Measurements from ENCODE around the gene C19orf53. TPM values are rescaled to one million over a fixed set of nuclear protein-coding genes. Genes with fewer than 3 reads are reported as not detected.
"Not testable (repeated sequence)": the region's sequence is repeated elsewhere in the genome, so short reads cannot be mapped to it uniquely, and the experiment has no call there.

Gene C19orf53
- total RNA-seq, 2 experiments from 2014 or later = 112 to 114 TPM

DNA sequence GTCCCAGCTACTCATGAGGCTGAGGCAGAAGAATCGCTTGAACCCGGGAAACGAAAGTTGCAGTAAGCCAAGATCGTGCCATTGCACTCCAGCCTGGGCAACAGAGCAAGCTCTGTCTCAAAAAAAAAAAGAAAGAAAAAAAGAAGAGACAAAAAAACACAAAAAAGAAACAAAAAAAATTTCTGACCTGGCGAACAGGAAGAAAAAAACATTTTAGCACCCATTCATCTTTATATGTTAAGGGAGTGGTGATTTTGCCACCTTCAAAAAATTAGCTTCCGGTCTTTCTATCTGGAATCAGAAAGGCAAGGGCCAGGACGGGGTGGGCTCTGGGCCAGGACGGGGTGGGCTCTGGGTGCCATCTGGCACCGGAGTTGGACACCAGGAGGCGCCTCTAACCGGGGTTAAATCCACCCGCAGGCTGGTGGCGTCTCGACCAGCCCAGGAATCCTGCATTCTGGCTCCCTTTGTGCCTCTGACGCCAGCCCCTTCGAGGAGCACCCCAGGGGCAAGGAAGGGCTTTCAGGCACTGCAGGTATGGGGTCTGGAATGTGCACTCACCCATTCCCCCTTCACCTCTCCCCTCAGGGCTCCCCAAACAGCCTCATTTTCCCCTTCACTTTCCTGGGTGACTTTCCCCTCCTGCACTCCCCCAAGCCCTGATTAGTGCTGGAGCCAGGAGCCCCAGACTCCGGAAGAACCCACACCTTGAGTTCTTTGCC lies 10.6 kb downstream of the C19orf53 start:
- H3K36me3 Mint-ChIP-seq (ENCODE audit: low read depth) = no peaks in the 10 kb centered on the region
- H3K4me3 Mint-ChIP-seq = peak overlapping the region; percentile 31
- peak overlapping the region; percentile 72 for H3K27ac Mint-ChIP-seq
- H3K9me3 Mint-ChIP-seq (ENCODE audit: insufficient read depth) = no peaks in the 10 kb centered on the region
- ChIA-PET CTCF (interaction anchor here (0.7 to 3.5 kb wide), 13 partner anchors 10 to 169 kb away, joined by 3 to 71 read pairs (median 4); partner anchors contain the start of genes C19orf53, MRI1 and ZSWIM4), POLR2A (interaction anchor here (1.2 to 2.0 kb wide), 9 partner anchors 10 to 79 kb away, joined by 3 to 10 read pairs (median 4); partner anchors contain the start of gene ZSWIM4)
- ATAC-seq (peak; percentile 64), DNase-seq (peak; percentile 81)
- peaks cover 43% of the 10 kb centered on the region for H3K4me1 Mint-ChIP-seq (ENCODE audit: low read depth)
- no peaks in the 10 kb centered on the region for H3K27me3 Mint-ChIP-seq (ENCODE audit: low read depth)

DNA sequence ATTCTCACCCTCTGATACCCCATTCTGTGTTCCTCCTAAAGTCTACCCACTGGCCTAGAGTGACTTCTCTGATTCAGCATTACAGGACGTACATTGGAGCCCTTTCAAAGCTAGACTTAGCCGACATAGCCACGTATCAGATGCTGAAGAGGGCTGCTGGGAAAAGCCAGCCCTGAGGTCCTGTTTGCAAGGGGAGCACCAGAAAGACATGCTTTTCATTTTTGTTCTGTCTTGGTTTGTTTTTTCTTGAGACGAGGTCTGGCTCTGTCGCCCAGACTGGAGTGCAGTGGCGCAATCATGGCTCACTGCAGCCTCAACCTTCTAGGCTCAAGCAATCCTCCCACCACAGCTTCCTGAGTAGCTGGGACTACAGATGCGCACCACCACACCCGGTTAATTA lies 14.7 kb downstream of the C19orf53 start:
- Mint-ChIP-seq H3K4me3 (peak overlapping the region; percentile 22), H3K4me1 (ENCODE audit: low read depth) (peaks cover 52% of the 10 kb centered on the region), H3K27ac (peak overlapping the region; percentile 100), H3K27me3 (ENCODE audit: low read depth) (no peaks in the 10 kb centered on the region), H3K36me3 (ENCODE audit: low read depth) (no peaks in the 10 kb centered on the region), H3K9me3 (ENCODE audit: insufficient read depth) (no peaks in the 10 kb centered on the region)
- ChIA-PET POLR2A (interaction anchor here (0.6 to 4.2 kb wide), 9 partner anchors 8 to 75 kb away, joined by 3 to 36 read pairs (median 7); a partner anchor contains a TSS), CTCF (interaction anchor here (1.1 to 5.4 kb wide), 6 partner anchors 15 to 75 kb away, joined by 3 to 70 read pairs (median 7); partner anchors contain the start of gene C19orf53)
- DNase-seq (peak; percentile 62), ATAC-seq (peak; percentile 38)

DNA sequence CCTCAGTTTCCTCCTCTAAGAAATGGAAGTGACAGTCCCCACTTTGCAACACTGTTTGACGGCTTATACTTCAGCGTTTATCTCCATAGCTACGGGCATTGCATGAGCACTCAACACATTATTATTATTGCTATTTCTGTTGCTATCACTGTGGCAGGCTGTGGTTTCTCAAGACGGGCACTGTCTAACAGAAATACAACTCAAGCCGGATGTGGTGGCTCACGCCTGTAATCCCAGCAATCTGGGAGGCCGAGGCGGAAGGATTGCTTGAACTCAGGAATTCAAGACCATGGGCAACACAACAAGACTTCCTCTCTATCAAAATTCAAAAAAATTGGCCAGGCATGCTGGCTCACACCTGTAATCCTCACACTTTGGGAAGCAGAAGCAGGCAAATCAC lies 16.1 kb downstream of the C19orf53 start:
- H3K4me1 Mint-ChIP-seq (ENCODE audit: low read depth) = peaks cover 48% of the 10 kb centered on the region
- no peak for ATAC-seq

DNA sequence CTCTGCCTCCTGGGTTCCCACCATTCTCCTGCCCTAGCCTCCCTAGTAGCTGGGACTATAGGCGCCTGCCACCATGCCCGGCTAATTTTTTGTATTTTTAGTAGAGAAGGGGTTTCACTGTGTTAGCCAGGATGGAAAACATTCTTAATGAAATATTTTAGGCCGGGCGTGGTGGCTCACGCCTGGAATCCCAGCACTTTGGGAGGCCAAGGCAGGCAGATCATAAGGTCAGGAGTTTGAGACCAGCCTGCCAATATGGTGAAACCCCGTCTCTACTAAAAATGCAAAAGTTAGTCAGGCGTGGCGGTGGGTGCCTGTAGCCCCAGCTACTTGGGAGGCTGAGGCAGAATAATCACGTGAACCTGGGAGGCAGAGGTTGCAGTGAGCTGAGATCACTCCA lies 19.1 kb downstream of the C19orf53 start:
- not testable (repeated sequence) for H3K27ac Mint-ChIP-seq; H3K36me3 Mint-ChIP-seq (ENCODE audit: low read depth); H3K4me3 Mint-ChIP-seq; DNase-seq; ATAC-seq; H3K27me3 Mint-ChIP-seq (ENCODE audit: low read depth); H3K9me3 Mint-ChIP-seq (ENCODE audit: insufficient read depth)
- H3K4me1 Mint-ChIP-seq (ENCODE audit: low read depth) = peaks cover 49% of the 10 kb centered on the region
- ChIA-PET CTCF (interaction anchor here (2.0 kb wide), 1 partner anchor 43 kb away, joined by 8 read pairs; no protein-coding TSS in a partner anchor), POLR2A (interaction anchor here (1.3 kb wide), 1 partner anchor 46 kb away, joined by 4 read pairs; no protein-coding TSS in a partner anchor)

More for the DNA sequence above, 16.1 kb downstream of the C19orf53 start:
- H3K27me3 Mint-ChIP-seq (ENCODE audit: low read depth) = no peaks in the 10 kb centered on the region
- H3K27ac Mint-ChIP-seq = peak overlapping the region; percentile 83
- H3K4me3 Mint-ChIP-seq = no peak overlapping the region
- peak; percentile 31 for DNase-seq
- no peaks in the 10 kb centered on the region for H3K36me3 Mint-ChIP-seq (ENCODE audit: low read depth)
- CTCF ChIA-PET = interaction anchor here (0.6 to 5.4 kb wide), 2 partner anchors 72 to 628 kb away, joined by 3 to 70 read pairs; no protein-coding TSS in a partner anchor
- H3K9me3 Mint-ChIP-seq (ENCODE audit: insufficient read depth) = no peaks in the 10 kb centered on the region
- POLR2A ChIA-PET = interaction anchor here (4.2 kb wide), 1 partner anchor 57 kb away, joined by 28 read pairs; no protein-coding TSS in a partner anchor

DNA sequence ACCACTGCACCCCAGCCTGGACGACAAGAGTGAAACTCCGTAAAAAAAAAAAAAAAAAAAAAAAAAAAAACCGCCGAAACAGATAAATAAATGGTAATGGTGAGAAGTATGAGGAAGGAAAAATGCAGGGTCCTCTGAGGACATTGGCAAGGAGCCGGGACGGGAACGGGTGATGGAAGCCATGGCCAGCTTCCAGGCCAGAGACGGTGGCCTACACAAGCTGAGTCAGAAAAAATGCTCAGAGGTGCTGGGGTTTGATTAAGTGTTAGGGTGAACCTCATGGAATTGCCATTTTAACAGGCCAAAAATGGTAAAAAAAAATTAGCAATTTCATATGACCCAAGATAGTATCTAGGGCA lies 20.1 kb downstream of the C19orf53 start:
- Mint-ChIP-seq H3K4me1 (ENCODE audit: low read depth) (peaks cover 38% of the 10 kb centered on the region), H3K27ac (peak overlapping the region; percentile 93), H3K36me3 (ENCODE audit: low read depth) (no peaks in the 10 kb centered on the region), H3K27me3 (ENCODE audit: low read depth) (no peaks in the 10 kb centered on the region), H3K9me3 (ENCODE audit: insufficient read depth) (no peaks in the 10 kb centered on the region), H3K4me3 (peak overlapping the region; percentile 100)
- CTCF ChIA-PET = interaction anchor here (0.8 to 5.9 kb wide), 3 partner anchors 42 to 86 kb away, joined by 3 to 42 read pairs (median 8); no protein-coding TSS in a partner anchor
- POLR2A ChIA-PET = interaction anchor here (0.8 to 3.1 kb wide), 5 partner anchors 9 to 68 kb away, joined by 4 to 25 read pairs (median 5); no protein-coding TSS in a partner anchor
- ATAC-seq = no peak
- no peak for DNase-seq

DNA sequence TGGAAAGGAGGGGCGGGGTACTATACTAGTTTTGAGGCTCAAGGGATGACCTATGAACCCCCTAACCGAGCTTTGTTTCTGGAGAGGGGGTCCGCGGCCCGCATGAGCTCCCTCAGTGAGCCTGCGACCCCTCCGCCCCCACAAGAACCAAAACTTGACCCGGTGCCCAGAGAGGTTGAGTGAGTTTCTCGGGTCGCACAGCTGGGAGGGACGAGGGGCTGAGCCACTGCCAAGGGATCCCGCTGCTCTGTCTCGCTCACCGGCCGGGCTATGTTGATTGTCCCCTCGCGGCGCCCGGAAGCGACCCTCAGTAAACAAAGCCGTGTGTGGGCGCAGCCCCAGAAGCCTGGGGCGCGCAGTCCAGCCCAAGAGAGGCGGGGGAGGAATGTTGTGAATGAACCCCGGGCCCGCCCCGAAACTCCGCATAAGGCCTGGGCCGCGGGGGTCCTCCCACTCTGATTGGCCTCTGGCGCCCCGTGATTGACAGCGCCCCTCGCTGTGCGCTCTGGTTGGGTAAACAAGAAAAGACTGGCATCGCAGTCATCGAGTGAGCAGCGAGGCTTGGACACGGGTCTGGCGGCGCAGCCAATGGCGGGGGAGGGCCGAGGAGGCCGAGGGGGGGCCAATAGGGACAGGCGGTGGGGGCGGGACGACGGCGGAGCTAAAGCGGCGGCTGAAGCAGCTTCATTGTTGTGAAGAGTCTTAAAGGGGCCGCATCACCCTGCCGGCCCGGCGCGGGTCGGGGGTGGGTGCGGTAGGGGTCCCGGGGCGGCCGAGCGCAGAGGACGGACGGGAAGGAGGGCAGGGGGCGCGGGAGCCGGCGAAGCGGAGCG lies 20.7 kb downstream of the C19orf53 start, which contains the start of gene ZSWIM4:
Gene ZSWIM4 (plus strand): TSS at position 687 of the 833 bp plus-strand sequence. CDS start 206 bp downstream, outside the sequence.
- peak within 1 kb of the TSS; percentile 93 for H3K27ac Mint-ChIP-seq
- no peaks in the 10 kb centered on the region for H3K9me3 Mint-ChIP-seq (ENCODE audit: insufficient read depth)
- ATAC-seq = peak; percentile 99
- DNase-seq = peak; percentile 99
- ChIA-PET CTCF (interaction anchor here (0.8 to 5.9 kb wide), 4 partner anchors 10 to 86 kb away, joined by 3 to 42 read pairs (median 6); no protein-coding TSS in a partner anchor), POLR2A (interaction anchor here (0.7 to 3.1 kb wide), 10 partner anchors 8 to 67 kb away, joined by 3 to 25 read pairs (median 4); partner anchors contain the start of gene MRI1)
- H3K4me3 Mint-ChIP-seq = peak within 1 kb of the TSS; percentile 100
- no peaks in the 10 kb centered on the region for H3K27me3 Mint-ChIP-seq (ENCODE audit: low read depth)
- peaks cover 36% of the 10 kb centered on the region for H3K4me1 Mint-ChIP-seq (ENCODE audit: low read depth)
- H3K36me3 Mint-ChIP-seq (ENCODE audit: low read depth) = no peaks in the 10 kb centered on the region

DNA sequence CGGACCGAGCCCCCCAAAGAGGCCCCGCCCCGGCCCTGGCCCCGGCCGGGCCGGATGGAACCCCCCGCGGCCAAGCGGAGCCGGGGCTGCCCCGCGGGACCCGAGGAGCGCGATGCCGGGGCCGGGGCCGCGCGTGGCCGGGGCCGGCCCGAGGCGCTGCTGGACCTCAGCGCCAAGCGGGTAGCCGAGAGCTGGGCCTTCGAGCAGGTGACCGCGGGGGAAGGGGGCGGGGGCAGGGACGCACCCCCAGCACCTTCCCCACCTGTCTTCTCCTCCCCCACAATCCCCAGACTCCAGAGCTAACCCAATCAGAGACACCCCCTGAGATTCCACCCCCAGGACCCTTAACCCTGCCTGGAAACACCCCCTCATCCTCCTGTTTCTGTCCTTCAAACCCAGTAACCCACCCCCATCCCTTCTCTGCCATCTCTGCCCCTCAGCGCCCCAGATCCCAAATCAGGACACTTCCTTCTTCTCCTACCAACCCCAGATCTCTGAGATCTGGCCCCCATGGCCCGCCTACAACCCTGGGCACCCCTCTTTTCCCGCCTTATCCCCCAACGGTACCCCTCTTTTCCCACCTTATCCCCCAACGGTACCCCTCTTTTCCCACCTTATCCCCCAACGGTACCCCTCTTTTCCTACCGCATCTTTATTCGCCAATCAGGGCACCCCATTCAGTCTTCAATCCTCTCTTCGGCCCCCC lies 21.5 kb downstream of the C19orf53 start:
- ChIA-PET CTCF (interaction anchor here (1.1 to 5.9 kb wide), 4 partner anchors 11 to 67 kb away, joined by 3 to 42 read pairs (median 3); no protein-coding TSS in a partner anchor), POLR2A (interaction anchor here (0.5 to 3.1 kb wide), 11 partner anchors 7 to 340 kb away, joined by 3 to 25 read pairs (median 3); partner anchors contain the start of genes ASF1B and MRI1)
- Mint-ChIP-seq H3K4me3 (peak overlapping the region; percentile 76), H3K4me1 (ENCODE audit: low read depth) (peaks cover 30% of the 10 kb centered on the region), H3K27ac (peak overlapping the region; percentile 80), H3K27me3 (ENCODE audit: low read depth) (no peaks in the 10 kb centered on the region), H3K36me3 (ENCODE audit: low read depth) (peaks cover 3% of the 10 kb centered on the region), H3K9me3 (ENCODE audit: insufficient read depth) (no peaks in the 10 kb centered on the region)
- DNase-seq (no peak), ATAC-seq (peak; percentile 38)

DNA sequence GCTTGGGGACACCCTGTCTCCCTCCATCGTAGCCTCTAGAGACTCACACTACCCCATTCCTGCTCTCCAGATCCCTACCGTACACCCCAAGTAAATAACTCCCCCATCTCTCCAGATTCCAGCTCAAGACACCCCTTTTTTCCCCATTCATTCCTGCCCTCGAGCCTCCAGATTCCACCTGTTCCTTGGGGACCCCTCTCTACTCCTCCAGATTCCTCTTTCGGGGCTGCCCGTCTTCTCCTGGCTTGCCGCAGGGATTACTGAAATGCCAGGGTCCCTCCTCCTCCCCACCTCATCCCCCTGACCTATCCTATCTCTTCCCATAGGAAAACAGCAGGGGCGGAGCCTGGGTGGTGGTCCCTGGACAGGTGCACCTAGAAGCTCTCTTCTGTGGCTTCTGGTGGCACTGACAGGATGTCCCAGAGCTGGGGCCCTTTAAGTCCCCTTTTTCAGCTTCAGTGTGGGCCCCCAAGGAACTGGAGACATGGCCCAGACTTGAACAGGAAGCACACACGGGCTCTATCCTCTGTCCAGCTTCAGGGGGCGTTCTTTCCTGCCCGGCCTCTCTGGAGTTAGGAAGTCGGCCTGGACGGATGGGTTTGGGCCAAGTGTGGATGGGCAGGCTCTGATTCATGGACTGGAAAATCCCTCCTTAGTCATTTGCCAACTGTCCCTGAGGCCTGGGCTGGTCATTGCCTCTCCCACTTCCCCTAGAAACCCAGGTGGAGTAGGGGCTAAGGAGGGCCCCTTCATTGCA lies 22.2 kb downstream of the C19orf53 start:
- DNase-seq (peak; percentile 39), ATAC-seq (no peak)
- ChIA-PET CTCF (interaction anchor here (0.8 to 5.9 kb wide), 5 partner anchors 9 to 66 kb away, joined by 3 to 42 read pairs (median 3); no protein-coding TSS in a partner anchor), POLR2A (interaction anchor here (0.5 to 3.1 kb wide), 8 partner anchors 8 to 340 kb away, joined by 3 to 25 read pairs (median 3); partner anchors contain the start of genes ASF1B and MRI1)
- peaks cover 30% of the 10 kb centered on the region for H3K4me1 Mint-ChIP-seq (ENCODE audit: low read depth)
- H3K36me3 Mint-ChIP-seq (ENCODE audit: low read depth) = peaks cover 3% of the 10 kb centered on the region
- no peaks in the 10 kb centered on the region for H3K9me3 Mint-ChIP-seq (ENCODE audit: insufficient read depth)
- H3K4me3 Mint-ChIP-seq = peak overlapping the region; percentile 76
- peak overlapping the region; percentile 80 for H3K27ac Mint-ChIP-seq
- H3K27me3 Mint-ChIP-seq (ENCODE audit: low read depth) = no peaks in the 10 kb centered on the region

DNA sequence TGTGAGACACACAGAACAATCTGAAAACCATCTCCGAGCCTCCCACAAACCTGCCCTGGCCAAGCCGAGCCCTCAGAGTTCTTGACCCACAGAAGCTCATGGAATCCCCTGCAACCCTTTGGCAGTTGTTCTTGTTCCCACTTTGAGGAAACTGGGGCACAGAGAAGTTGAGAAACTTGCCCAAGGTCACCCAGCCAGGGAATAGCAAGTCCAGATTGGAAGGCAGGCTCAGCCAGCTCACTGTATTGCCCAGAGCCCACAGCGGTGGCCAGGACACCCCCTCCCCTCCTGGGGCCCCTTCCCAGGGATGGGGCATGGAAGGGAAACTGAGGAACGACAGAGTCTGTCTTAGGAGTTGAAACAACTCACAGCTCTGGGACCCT lies 22.8 kb downstream of the C19orf53 start:
- ChIA-PET POLR2A (interaction anchor here (0.6 to 2.8 kb wide), 5 partner anchors 9 to 42 kb away, joined by 3 to 13 read pairs (median 3); partner anchors contain the start of gene MRI1), CTCF (interaction anchor here (0.8 to 5.9 kb wide), 5 partner anchors 9 to 106 kb away, joined by 3 to 42 read pairs (median 3); no protein-coding TSS in a partner anchor)
- Mint-ChIP-seq H3K4me3 (peak overlapping the region; percentile 76), H3K27ac (peak overlapping the region; percentile 80), H3K27me3 (ENCODE audit: low read depth) (no peaks in the 10 kb centered on the region), H3K36me3 (ENCODE audit: low read depth) (peaks cover 3% of the 10 kb centered on the region), H3K4me1 (ENCODE audit: low read depth) (peaks cover 30% of the 10 kb centered on the region), H3K9me3 (ENCODE audit: insufficient read depth) (no peaks in the 10 kb centered on the region)
- DNase-seq (no peak), ATAC-seq (no peak)

DNA sequence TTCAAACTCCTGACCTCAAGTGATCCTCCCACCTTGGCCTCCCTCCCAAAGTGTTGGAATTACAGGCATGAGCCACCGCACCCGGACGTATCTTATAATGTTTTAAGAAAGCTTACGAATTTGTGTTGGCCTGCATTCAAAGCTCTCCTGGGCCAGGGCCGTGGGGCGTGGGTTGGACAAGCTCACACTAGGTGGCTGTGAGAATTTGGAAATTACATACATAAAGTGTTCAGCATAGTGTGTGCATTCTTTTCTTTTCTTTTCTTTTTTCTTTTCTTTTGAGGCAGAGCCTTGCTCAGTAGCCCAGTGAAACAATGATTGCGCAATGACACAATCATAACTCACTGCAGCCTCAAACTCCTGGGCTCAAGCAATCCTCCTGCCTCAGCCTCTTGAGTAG lies 23.6 kb downstream of the C19orf53 start:
- Mint-ChIP-seq H3K27me3 (ENCODE audit: low read depth) (no peaks in the 10 kb centered on the region), H3K36me3 (ENCODE audit: low read depth) (peaks cover 3% of the 10 kb centered on the region), H3K4me3 (no peak overlapping the region), H3K27ac (no peak overlapping the region), H3K4me1 (ENCODE audit: low read depth) (peaks cover 32% of the 10 kb centered on the region), H3K9me3 (ENCODE audit: insufficient read depth) (no peaks in the 10 kb centered on the region)
- ChIA-PET POLR2A (interaction anchor here (0.6 to 1.1 kb wide), 4 partner anchors 10 to 95 kb away, joined by 3 to 7 read pairs (median 3); no protein-coding TSS in a partner anchor), CTCF (interaction anchor here (1.0 to 5.9 kb wide), 2 partner anchors 65 to 105 kb away, joined by 3 to 42 read pairs; no protein-coding TSS in a partner anchor)
- ATAC-seq (no peak), DNase-seq (no peak)

All from activated CD8-positive, alpha-beta T cell treated with anti-CD3 and anti-CD28 coated beads, Interleukin-2, amount 10 ng/mL, durations not matched to agents 7 days and 5 days (primary cell).